GM10847 (cell line): ENCODE measurements around the gene PAK4.

Source experiments
- POLR2A ChIP-seq: IDR thresholded peaks from 2 replicates; pipeline ENCODE4 v1.6.1; 2011; ENCODE audit not compliant: insufficient read length; ENCODE audit errors: extremely low read depth

Gene PAK4

DNA sequence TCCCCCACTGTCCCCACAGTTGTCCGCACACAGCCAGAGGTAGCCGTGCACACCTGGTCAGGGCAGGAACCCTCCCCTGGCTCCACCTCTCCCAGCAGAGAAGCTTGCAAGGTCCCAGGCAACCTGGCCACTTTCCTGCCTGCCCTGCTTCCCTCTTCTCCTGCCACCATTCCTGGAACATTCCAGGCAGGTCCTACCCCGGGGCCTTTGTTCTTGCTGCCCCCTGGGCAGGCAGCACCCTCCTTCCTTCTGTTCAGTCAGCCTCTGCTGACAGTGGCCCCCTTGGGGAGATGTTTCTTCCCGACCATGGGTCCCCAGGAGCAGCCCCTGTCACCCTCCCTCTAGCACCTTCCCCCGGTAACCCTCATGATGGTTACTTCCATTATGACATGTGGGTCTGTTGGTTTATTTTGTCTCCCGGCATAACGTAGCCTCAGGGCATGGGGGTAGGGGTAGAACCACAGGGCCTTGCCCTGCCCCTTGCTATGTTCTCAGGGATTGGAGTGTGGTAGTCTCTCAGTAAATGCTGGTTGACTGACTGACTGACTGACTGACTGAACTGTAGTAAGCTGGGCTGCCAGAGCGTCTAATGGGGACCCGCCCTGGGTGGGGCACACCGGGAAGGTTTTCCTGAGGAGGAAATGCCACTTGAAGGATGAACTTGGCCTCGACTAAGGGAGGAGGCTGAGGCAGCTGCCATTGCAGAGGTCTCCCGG lies 10.8 kb downstream of the PAK4 start:
- TF ChIP-seq POLR2A = no peak

DNA sequence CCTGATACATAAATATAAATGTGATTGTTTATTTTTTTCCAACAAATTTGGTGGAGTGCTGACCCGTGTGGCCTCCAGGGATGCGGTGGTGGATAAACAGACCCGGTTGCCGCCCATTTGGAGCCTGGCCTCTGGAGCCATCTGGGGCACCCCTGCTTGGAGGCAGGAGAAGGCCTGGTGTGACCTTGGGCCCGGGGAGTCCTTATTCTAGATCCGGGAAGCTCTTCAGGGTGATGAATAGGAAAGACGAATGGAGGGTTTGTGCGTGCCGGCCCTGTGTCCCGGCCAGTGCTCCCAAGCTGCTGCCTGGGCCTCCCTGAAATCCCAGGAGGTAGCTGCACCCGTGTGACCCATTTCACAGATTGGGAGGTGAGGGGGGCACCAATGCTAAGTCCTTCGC lies 11.5 kb downstream of the PAK4 start:
- no peak for TF ChIP-seq POLR2A

DNA sequence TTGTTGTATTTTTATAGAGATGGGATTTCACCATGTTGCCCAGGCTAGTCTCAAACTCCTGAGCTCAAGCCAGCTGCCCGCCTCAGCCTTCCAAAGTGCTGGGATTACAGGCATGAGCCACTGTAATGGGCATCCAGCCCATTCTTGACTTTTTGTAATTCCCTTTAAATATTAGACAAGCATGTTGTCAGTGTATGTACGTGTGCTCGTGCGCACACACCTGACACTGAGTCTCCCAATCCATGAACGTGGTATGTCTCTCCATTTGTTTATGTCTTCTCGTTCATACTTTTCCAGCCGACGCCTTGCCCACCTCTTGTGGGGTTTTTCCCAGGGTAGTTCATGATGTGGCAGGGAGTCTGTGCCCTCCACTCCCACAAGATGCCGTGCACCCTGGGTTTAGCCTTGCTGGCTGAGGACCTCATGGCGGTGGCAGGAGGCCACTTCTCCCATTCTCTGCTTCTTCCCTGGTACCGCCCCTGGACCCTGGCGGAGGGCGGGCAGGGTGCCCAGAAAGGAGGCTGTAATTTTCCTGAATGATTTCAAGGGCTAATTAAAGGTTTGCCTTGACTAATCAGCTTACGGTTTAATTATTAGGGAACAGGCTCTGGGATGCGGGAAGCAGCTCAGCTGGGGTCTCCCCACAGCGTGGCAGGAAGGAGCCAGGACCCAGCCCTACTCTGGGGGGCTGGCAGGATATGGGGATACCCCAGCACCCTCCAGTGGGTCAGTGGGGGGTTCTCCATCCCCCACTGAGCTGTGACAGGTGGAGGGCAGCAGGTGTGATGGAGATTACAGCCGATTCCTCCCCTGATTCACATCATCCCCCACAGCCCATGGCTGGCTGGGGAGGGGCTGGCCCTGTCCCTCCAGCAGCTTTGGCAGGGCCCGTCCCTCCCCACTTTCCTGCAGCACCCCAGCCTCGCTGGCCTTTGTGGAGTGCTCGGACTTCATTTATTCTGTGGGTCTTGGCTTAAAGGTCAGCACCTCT lies 12.9 kb downstream of the PAK4 start:
- no peak for TF ChIP-seq POLR2A

DNA sequence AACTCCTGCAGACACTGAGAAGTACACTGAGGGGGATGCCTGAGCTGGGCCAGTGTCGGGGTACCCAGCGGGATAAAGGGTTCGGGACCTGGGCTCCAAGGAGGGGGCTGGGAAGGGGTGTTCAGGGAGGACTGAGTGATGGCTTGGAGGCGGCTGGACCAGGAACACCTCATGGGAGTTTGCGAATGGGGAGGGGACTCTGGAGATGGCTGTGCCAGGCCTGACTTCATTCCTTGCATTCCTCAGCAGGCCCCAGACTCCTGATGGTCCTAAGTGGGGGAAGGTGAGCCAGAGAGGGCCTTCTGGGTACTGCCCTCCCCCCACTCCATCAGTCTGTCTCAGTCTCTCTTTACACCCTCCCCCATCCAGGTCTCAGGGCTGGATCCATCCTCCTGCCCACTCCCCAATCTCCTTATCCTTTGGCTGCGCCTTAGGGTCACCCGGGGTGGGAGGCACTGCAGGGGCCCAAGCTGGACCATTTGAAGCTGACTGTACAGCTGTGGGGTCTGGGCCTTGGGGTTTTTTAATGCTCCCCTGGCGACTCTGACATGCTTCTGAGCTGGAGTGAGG lies 13.8 kb downstream of the PAK4 start:
- no peak for TF ChIP-seq POLR2A

DNA sequence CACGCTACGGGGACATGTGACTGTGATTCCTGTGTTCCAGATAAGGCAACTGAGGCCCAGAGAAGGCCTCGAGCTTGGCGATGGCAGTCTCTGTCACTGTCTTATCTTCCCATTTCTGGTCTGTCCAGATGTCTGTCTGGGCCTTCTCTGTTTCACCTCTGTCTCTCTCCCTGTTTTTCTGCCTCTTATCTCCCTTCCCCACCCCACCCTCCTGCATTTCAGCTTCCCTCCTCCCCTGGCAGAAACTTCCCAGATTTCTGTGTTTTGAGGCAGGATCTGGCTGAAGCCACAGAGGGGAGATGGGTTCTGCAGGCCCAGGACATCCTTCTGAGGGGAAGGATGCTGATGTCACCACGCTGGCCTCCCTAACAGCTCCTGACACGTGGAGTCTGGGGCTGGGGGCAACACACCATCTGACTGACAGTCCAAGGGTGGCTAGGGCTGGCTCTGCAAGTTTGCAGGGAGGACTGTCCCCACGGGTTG lies 14.4 kb downstream of the PAK4 start:
- no peak for TF ChIP-seq POLR2A

DNA sequence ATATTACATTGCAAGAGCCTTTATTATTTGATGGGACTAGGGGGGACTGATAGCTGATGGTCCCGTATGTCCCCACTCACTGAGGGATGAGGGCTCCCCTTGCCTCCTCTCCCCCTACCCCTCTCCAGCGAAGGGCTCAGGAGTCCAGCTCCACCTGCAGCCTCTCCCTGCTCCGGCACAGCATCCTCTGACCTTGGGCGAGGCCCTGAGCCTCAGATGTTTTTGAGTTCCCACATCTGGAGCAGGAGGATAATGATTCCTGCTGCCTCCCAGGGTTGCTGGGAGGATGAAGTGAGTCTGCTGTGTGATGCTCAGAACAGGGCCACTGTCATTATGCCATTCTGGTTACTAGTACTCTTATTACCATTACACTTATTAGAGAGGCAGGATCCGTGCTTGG lies 15.0 kb downstream of the PAK4 start:
- no peak for TF ChIP-seq POLR2A

DNA sequence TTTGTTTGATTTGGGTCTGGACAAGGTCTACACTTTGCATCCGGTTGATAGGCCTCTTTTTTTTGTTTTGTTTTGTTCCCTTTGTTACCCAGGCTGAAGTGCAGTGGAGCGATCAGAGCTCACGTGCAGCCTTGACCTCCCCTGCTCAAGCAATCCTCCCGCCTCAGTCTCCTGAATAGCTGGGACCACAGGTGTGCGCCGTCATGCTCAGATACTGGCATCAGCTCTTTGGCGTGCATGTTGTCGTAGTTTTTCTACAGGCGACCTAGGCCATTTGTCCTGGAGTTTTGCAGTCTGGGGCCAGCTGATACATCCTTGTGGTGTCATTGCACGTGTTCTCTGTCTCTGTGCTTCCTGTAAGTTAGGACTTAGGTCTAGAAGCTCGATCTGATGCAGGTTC lies 16.3 kb downstream of the PAK4 start:
- no peak for TF ChIP-seq POLR2A

DNA sequence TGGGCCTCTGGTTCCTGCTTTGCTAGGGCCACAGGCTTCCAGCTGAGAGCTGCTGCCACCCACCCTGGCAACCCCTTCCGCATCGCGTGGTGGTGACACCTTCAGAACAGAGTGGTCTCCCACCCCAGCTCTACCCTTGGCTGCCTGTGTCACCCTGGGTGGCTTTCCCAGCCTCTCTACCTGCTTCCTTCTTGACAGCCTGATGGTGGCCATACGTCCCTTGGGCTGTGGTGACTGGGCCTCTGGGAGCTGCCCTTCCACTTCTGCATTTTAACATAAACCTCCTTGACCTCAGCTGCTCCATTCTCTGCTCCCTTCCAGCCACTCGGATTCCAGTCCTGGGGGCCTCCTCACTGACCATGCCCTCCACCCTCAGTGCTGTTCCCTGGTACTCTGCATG lies 17.0 kb downstream of the PAK4 start:
- no peak for TF ChIP-seq POLR2A

DNA sequence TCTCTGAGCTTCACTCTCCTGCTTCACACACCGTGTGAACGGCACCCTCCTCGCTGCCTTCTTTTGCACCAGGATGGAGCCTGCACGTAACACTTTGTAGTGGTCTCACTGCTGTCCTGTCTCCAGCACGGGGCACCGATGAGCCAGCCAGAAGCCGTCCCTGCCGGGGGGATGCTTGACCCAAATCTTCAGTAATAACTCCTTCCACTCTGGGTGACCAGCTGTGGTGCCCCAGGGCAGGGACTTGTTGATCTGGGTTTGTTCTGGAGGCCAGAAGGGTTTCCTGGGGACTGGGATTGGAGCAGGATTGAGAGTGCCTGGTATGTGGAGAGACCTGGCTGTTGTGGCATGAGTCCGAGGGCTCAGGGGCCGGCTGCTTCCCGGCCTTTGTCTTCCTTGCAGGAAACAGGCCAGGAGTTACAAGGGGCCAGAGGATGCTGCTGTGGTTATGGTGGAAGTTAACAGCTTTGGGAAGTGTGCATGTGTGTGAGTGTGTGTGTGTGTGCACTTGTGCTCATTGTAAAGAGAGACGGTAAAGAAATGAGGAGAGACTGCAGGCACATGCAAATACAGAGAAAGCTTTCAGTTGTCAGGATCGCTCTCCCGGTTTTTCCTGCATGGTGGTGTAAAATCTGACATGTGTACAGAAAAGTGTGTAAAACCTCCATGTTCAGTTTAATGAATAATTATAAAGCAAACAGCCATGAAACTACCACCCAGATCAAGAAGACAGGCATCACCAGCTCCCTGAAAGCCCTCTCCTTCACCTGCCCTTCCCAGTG lies 18.9 kb downstream of the PAK4 start:
- no peak for TF ChIP-seq POLR2A

DNA sequence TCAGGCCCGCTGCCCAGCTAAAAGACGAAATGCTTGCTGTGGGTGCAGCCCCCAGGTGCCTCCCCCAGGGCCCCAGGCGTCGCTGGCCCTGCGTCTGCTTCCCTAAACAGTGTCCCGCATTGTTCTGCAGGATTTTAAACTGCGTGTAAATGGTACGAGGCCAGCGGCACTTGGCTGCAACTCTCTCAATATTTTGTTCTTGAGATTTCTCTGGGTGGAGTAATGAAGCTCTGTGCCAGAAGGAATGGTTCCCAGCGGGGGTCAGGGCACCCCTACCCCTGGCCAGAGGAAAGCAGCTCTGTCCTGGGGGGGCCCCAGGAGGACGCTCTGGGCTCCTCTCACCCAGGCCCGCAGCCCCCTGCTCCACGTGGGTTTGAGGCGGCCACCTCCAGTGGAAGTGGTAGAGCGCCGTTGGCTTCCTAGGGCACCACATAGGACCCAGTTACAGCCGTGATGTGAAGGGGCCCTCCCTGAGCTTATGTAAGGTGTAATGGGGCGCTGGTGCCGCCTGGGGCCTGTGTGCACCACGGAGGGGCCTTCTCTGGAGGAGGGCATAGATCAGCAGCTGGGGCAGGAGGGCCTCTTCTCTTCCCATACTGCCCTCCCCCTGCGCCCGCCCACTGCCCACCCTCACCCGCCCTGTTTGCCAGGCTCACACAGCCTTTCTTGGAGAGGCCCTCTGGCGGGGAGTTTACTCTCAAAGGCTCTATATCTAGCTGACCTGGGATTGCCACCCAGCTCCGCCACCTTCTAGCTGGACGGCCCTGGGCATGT lies 19.8 kb downstream of the PAK4 start:
- no peak for TF ChIP-seq POLR2A

DNA sequence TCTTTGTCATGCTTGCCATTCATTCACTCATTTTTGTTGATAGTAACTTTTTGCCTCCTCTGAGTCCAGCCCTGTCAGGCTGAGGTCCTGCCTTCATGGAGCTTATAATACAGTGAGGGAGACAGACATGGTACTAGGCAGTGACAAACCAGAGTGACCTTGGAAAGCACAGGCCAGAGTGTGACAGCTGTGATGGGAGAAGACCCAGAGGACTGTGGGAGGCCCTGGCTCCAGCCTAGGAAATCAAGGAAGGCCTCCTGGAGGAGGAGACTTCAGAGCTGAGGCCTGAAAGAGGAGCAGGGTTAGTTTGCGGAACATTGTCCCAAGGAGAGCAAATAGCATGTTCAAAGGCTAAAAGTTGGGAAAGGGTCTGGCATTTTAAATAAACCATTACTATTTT lies 20.5 kb downstream of the PAK4 start:
- no peak for TF ChIP-seq POLR2A

DNA sequence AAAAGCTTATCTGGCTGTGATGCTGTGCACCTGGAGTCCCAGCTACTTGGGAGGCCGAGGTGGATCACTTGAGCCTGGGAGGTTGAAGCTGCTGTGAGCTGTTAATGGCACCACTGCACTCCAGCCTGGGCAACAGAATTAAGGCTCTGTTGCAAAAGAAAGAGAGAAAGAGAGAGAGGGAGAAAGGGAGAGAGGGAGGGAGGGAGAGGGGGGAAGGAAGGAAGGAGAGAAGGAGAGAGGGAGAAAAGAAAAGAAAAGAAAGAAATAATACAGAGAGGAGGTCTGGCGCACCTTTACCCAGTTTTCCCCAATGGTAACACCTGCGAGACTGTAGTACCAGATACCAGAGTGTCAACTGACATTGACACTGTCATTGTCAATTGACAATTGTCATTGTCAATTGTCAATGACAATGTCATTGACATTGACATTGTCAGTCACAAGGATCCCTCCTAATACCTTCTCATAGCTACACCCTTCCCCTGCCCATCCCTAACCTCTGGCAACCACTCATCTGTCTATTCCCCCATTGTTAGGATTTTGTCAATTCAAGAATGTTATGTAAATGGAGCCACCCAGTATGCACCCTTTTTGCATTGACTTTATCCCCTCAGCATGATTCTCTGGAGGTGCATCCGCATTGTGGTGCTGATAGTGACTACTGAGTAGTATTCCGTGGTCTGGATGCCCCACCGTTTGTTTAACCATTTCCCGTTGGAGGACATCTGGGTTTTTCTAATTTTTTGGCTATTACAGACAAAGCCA lies 21.3 kb downstream of the PAK4 start:
- no peak for TF ChIP-seq POLR2A

DNA sequence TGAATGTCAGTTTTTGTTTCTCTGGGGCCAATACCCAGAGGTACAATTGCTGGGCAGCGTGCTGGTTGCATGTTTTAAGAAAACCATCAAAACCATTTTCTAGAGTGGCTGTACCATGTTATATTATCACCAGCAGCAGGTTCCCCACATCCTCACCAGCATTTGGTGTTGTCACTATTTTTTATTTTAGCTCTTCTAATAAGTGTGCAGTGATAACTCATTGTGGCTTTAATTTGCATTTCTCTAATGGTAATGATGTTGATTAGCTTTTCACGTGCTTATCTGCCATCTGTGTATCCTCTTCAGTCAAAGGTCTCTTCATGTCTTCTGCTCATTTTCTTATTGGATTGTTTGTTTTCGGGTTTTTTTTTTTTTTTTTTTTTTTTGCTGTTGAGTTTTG lies 21.9 kb downstream of the PAK4 start:
- no peak for TF ChIP-seq POLR2A

DNA sequence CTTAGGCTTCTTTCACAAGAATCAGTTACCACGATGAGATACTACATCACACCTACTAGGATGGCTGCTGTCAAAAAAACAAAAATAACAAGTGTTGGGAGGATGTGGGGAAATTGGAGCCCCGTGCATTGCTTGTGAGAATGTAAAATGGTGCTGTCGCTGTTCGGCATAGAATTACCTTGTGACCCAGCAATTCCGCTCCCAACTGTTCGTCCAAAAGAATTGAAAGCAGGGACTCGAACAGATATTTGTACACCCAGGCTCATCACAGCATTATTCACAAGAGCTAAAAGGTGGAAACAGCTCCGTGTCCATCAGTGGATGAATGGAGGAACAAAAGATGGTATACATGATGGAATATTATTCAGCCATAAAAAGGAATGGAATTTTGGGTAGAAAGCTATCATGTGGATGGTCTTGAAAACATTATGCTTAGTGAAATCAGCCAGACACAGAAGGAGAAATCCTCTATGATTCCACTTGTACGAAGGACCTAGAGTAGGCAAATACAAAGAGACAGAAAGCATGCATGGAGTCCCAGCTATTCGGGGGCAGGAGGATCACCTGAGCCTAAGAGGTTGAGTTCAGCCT lies 23.4 kb downstream of the PAK4 start:
- no peak for TF ChIP-seq POLR2A

DNA sequence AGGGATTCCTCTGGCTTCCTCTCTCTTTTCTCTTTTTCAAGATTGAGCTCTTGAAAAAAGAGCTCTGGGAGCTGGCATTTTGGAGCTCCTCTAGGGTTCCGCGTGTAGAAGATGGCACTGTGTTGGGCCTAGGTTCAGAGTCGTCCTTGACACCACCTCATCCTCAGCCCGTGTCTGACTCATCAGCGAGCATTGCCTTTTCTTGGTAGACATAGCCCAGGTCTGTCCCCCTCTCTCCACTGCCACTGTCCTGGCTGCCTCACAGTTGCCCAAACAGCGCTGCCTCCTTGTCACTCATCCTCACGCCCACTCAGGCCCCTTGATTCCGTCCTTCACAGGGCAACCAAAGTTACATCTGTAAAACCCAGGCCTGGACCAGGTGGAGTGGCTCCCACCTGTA lies 24.6 kb downstream of the PAK4 start:
- no peak for TF ChIP-seq POLR2A
